PFSK-1 (cell line): Measurements from ENCODE around the gene EIPR1.

Experiments used
- FOXP2 ChIP-seq: optimal IDR thresholded peaks from 2 replicates; pipeline ENCODE3; 2011; ENCODE audit warnings: borderline replicate concordance, control low read depth, inconsistent platforms; ENCODE audit not compliant: insufficient read depth; ENCODE audit errors: extremely low read length, extremely low read depth
- POLR2AphosphoS5 ChIP-seq: IDR thresholded peaks from 2 replicates; pipeline ENCODE4 v1.6.1; 2012; ENCODE audit warnings: low read depth, mild to moderate bottlenecking, control low read depth, low read length, moderate library complexity
- SIN3A ChIP-seq: IDR thresholded peaks from 2 replicates; pipeline ENCODE4 v1.6.1; 2012; ENCODE audit warnings: mild to moderate bottlenecking, low read length, moderate library complexity, borderline replicate concordance; ENCODE audit not compliant: insufficient read depth
- TAF1 ChIP-seq: IDR thresholded peaks from 2 replicates; pipeline ENCODE4 v1.6.1; 2012; ENCODE audit warnings: low read length, control low read depth, borderline replicate concordance; ENCODE audit not compliant: insufficient read depth
- TF ChIP-seq, protein P1 (sequence below), 2 experiments: IDR thresholded peaks; 2 replicates each; pipeline versions ENCODE4 v1.6.1 to v1.8.0; 2011 to 2012; ENCODE audit warnings: low read depth in 2 of 2, low read length in 2 of 2, control low read depth in 1 of 2, inconsistent platforms in 1 of 2, mild to moderate bottlenecking in 1 of 2, moderate library complexity in 1 of 2; ENCODE audit not compliant: insufficient read depth in 1 of 2

DNA sequence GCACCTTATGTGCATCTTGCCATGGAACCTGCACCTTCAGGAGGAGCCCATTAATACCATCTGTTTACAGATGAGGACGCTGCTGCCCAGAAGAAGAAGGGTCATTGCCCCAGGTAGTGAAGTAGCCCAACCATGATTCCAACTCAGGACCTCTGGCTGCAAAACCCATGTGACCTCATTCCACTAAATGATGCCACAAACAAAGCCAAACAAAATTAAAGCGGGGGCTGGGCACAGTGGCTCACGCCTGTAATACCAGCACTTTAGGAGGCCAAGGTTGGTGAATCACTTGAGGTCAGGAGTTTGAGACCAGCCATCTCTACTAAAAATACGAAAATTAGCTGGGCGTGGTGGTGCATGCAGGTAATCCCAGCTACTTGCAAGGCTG is 202.1 kb downstream of the EIPR1 start:
- TF ChIP-seq FOXP2 (no peak), POLR2AphosphoS5 (no peak), TAF1 (no peak), SIN3A (no peak)
- TF ChIP-seq, protein P1, sequence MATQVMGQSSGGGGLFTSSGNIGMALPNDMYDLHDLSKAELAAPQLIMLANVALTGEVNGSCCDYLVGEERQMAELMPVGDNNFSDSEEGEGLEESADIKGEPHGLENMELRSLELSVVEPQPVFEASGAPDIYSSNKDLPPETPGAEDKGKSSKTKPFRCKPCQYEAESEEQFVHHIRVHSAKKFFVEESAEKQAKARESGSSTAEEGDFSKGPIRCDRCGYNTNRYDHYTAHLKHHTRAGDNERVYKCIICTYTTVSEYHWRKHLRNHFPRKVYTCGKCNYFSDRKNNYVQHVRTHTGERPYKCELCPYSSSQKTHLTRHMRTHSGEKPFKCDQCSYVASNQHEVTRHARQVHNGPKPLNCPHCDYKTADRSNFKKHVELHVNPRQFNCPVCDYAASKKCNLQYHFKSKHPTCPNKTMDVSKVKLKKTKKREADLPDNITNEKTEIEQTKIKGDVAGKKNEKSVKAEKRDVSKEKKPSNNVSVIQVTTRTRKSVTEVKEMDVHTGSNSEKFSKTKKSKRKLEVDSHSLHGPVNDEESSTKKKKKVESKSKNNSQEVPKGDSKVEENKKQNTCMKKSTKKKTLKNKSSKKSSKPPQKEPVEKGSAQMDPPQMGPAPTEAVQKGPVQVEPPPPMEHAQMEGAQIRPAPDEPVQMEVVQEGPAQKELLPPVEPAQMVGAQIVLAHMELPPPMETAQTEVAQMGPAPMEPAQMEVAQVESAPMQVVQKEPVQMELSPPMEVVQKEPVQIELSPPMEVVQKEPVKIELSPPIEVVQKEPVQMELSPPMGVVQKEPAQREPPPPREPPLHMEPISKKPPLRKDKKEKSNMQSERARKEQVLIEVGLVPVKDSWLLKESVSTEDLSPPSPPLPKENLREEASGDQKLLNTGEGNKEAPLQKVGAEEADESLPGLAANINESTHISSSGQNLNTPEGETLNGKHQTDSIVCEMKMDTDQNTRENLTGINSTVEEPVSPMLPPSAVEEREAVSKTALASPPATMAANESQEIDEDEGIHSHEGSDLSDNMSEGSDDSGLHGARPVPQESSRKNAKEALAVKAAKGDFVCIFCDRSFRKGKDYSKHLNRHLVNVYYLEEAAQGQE (IDR thresholded peaks at IDR 0.05; ENCODE audit: insufficient read depth in 1 of 2, low read depth in 2 of 2, low read length in 2 of 2), result no peak
